Suprapubic skin (tissue), 4 donors: Measurements from ENCODE around the gene ZNF385A. TPM values are rescaled to one million over a fixed set of nuclear protein-coding genes. Genes with fewer than 3 reads are reported as not detected.
"Not testable (repeated sequence)": the region's sequence is repeated elsewhere in the genome, so short reads cannot be mapped to it uniquely, and the experiment has no call there.

Experiments
- DNase-seq, 2 donors: peaks; one replicate each; pipeline ENCODE4 v3.0.0-alpha.2; 2019; ENCODE audit warnings: low spot score in 2 of 2
- H3K27ac ChIP-seq: fragments of 200-600 bp; sonication (generic); one replicate; pipeline ENCODE4 v1.5.1; 2019
- H3K27me3 ChIP-seq: fragments of 200-600 bp; sonication (generic); one replicate; pipeline ENCODE4 v1.5.1; 2019
- H3K36me3 ChIP-seq: fragments of 200-600 bp; sonication (generic); one replicate; pipeline ENCODE4 v1.5.1; 2019
- H3K4me1 ChIP-seq: fragments of 200-600 bp; sonication (generic); one replicate; pipeline ENCODE4 v1.5.1; 2019
- H3K4me3 ChIP-seq: fragments of 200-600 bp; sonication (generic); one replicate; pipeline ENCODE4 v1.5.1; 2019; ENCODE audit warnings: mild to moderate bottlenecking
- H3K9me3 ChIP-seq: fragments of 200-600 bp; sonication (generic); one replicate; pipeline ENCODE4 v1.5.1; 2019
- CTCF ChIP-seq, 2 donors: fragments of 200-600 bp in 1 of 2; fragments of 450-650 bp in 1 of 2; sonication (generic) in 1 of 2; IDR thresholded peaks; one replicate each; pipeline ENCODE4 v1.5.1; 2016 to 2019; ENCODE audit warnings: antibody characterized with exemption in 2 of 2, mild to moderate bottlenecking in 1 of 2, moderate library complexity in 1 of 2
- EP300 ChIP-seq: sonication (generic); formaldehyde crosslinking; IDR thresholded peaks from one replicate; pipeline ENCODE4 v1.6.1; 2017; ENCODE audit warnings: antibody characterized with exemption
- POLR2A ChIP-seq, 2 donors: fragments of 450-650 bp; IDR thresholded peaks; one replicate each; pipeline ENCODE4 v1.6.1; 2017; ENCODE audit warnings: antibody characterized with exemption in 2 of 2, mild to moderate bottlenecking in 2 of 2, moderate library complexity in 2 of 2
- POLR2AphosphoS5 ChIP-seq, 3 donors: sonication (generic); formaldehyde crosslinking; IDR thresholded peaks; one replicate each; pipeline ENCODE4 v1.6.1; 2017; ENCODE audit warnings: antibody characterized with exemption in 3 of 3
- WGBS: methylation state at CpG from one replicate; pipeline ENCODE4 v1.1.5; 2018; 5-methylcytosine and 5-hydroxymethylcytosine counted together
- total RNA-seq, 4 donors: library from RNA; depleted of rRNA; stranded (reverse); fragments of >200 nt; gene quantifications; one replicate each; pipeline ENCODE4 v1.1.0, GENCODE V29; 2016

ZNF385A gene
- total RNA-seq, 4 donors from 2014 or later, result 99.5 to 134 (median 113) TPM

DNA sequence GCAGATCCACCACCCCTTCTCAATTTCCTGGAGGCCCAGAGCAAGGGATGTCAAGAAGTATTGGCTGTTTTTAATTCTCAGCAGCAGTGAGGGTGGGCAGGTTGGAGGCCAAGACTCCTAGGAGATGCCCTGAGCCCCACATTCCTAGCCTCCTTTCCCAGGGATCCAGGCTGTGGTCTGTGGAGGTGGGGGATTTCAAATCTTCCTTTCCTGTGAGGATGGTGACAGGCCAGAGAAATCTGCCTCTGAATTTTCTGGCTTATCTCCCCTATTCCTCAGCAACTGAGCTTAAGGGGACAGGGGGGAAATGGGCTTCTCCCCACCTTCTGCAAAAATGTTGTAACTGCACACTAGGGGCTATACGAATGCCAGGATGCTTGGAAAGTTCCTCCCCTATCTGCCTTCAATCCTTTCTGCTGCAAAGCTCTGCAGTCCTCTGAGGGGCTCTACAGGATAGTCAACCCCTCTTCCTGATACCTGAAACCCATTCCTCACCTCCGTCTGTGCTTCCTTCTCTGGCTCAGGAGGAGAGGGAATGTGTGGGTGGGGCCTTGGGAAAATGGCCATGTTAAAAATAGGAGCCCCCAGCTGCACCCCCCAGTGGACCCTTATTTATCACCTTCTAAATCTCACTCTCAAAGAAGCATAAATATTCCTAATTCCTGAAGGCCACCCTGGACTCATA, 26.9 kb downstream of the ZNF385A start:
- 57% methylated on average over 2 of the region's 2 CpGs for WGBS
- no peaks in the 10 kb centered on the region for H3K36me3 ChIP-seq

GRCh38 chr12:54356951-54357356, 27.6 kb downstream of the ZNF385A start:
- no peak for TF ChIP-seq POLR2AphosphoS5 (IDR thresholded peaks at IDR 0.05)
- no peak for TF ChIP-seq EP300
- TF ChIP-seq POLR2A (IDR thresholded peaks at IDR 0.05), result no peak
- TF ChIP-seq CTCF (IDR thresholded peaks at IDR 0.05), result no peak
- 90% methylated on average over 4 of the region's 4 CpGs for WGBS
- Histone ChIP-seq H3K9me3 (no peaks in the 10 kb centered on the region), H3K27me3 (no peaks in the 10 kb centered on the region), H3K27ac (peak overlapping the region; percentile 37), H3K36me3 (peaks cover 1% of the 10 kb centered on the region), H3K4me3 (no peak overlapping the region), H3K4me1 (peaks cover 50% of the 10 kb centered on the region)
- DNase-seq, result no peak

More for the DNA sequence above, 26.9 kb downstream of the ZNF385A start:
- Histone ChIP-seq H3K4me1 (peaks cover 43% of the 10 kb centered on the region), H3K4me3 (no peak overlapping the region), H3K27me3 (no peaks in the 10 kb centered on the region), H3K9me3 (no peaks in the 10 kb centered on the region), H3K27ac (peak overlapping the region; percentile 37)
- no peak for DNase-seq
- no peak for TF ChIP-seq EP300
- no peak for TF ChIP-seq CTCF (IDR thresholded peaks at IDR 0.05)
- TF ChIP-seq POLR2A (IDR thresholded peaks at IDR 0.05), result no peak
- TF ChIP-seq POLR2AphosphoS5 (IDR thresholded peaks at IDR 0.05), result no peak

- no peaks in the 10 kb centered on the region for H3K27me3 ChIP-seq
- no peak for DNase-seq
- H3K4me3 ChIP-seq, result no peak overlapping the region
- TF ChIP-seq POLR2A (IDR thresholded peaks at IDR 0.05) (no peak), EP300 (no peak), POLR2AphosphoS5 (IDR thresholded peaks at IDR 0.05) (no peak), CTCF (IDR thresholded peaks at IDR 0.05) (no peak)
- peaks cover 56% of the 10 kb centered on the region for H3K4me1 ChIP-seq
- no peaks in the 10 kb centered on the region for H3K9me3 ChIP-seq
- 66% methylated on average over 3 of the region's 3 CpGs for WGBS
- peaks cover 9% of the 10 kb centered on the region for H3K36me3 ChIP-seq
- H3K27ac ChIP-seq, result peak overlapping the region; percentile 27
Measured at GRCh38 chr12:54356228-54356627, 28.3 kb downstream of the ZNF385A start.

DNA sequence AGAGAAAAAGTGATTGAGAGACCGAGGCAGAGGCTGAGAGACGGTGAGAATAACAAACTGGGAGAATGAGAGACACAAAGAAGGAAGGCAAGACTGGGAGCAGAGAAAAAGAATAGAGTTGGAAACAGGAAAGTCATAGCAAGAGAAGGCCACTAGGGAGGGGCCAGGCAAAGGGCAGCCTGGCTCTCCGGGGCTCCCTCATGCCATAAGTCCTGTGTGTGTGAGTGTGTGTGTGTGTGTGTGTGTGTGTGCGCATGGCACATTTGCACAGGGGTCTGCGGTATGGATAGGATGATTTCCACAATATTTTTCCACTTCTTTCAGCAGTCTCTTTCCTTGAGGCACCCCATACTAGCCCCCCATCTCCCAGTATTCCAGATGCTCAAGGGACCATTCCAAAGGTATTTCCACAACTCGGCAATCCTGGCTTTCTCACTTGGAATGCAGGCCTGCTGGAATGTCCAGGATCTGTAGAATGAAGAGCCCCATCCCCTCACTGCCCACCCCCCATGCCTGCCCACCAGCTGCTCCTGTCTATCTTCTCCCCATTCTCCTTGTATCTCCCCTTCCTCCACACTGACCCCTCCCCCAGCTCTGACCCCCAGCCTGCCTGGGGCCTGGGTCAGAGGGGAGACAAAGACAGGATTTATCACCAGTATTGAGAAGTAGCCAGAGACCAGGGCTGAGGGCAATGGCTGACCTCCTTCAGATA, 29.3 kb downstream of the ZNF385A start:
- no peaks in the 10 kb centered on the region for H3K9me3 ChIP-seq
- no peak overlapping the region for H3K4me3 ChIP-seq
- 83% methylated on average over 6 of the region's 6 CpGs for WGBS
- peak overlapping the region; percentile 27 for H3K27ac ChIP-seq
- TF ChIP-seq CTCF (IDR thresholded peaks at IDR 0.05), result no peak
- TF ChIP-seq EP300, result no peak
- no peak for TF ChIP-seq POLR2AphosphoS5 (IDR thresholded peaks at IDR 0.05)
- no peak for TF ChIP-seq POLR2A (IDR thresholded peaks at IDR 0.05)
- DNase-seq, result no peak
- H3K4me1 ChIP-seq, result peaks cover 56% of the 10 kb centered on the region
- no peaks in the 10 kb centered on the region for H3K27me3 ChIP-seq
- peaks cover 18% of the 10 kb centered on the region for H3K36me3 ChIP-seq

- not testable (repeated sequence) for DNase-seq, H3K9me3 ChIP-seq, H3K27ac ChIP-seq, H3K4me3 ChIP-seq, H3K27me3 ChIP-seq
- Histone ChIP-seq H3K4me1 (peaks cover 51% of the 10 kb centered on the region), H3K36me3 (peaks cover 28% of the 10 kb centered on the region)
- 81% methylated on average over 7 of the region's 7 CpGs for WGBS
Measured at GRCh38 chr12:54354271-54354670, 30.3 kb downstream of the ZNF385A start.
